ENCODE measurements around the gene PKN1.

DNA sequence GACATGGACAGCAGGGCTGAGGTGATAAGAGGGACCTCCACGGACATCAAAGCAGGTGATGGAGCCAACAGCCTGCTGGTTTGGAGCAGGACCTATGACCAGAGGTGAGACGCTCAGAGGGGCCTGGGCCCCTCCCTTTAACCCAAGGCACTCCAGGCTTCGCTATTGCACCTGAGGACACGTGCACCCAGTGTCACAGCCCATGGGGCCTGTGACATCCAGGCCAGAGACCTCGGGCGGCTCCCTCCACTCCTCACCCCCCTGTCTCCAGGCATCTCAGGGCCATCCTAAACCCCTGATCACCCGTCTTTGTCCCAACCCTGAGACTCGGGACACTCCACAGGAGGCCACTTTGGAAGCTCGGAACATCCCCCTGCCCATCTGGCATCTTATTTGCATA lies 38.9 kb upstream of the PKN1 start:
- TF ChIP-seq POLR2AphosphoS5 (IDR thresholded peaks at IDR 0.05; ENCODE audit: low read depth): no peak
- TF ChIP-seq, protein P1, sequence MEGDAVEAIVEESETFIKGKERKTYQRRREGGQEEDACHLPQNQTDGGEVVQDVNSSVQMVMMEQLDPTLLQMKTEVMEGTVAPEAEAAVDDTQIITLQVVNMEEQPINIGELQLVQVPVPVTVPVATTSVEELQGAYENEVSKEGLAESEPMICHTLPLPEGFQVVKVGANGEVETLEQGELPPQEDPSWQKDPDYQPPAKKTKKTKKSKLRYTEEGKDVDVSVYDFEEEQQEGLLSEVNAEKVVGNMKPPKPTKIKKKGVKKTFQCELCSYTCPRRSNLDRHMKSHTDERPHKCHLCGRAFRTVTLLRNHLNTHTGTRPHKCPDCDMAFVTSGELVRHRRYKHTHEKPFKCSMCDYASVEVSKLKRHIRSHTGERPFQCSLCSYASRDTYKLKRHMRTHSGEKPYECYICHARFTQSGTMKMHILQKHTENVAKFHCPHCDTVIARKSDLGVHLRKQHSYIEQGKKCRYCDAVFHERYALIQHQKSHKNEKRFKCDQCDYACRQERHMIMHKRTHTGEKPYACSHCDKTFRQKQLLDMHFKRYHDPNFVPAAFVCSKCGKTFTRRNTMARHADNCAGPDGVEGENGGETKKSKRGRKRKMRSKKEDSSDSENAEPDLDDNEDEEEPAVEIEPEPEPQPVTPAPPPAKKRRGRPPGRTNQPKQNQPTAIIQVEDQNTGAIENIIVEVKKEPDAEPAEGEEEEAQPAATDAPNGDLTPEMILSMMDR (conservative IDR thresholded peaks at IDR 0.05; ENCODE audit: low read depth in 2 of 2): no peak
- TF ChIP-seq, protein P2, sequence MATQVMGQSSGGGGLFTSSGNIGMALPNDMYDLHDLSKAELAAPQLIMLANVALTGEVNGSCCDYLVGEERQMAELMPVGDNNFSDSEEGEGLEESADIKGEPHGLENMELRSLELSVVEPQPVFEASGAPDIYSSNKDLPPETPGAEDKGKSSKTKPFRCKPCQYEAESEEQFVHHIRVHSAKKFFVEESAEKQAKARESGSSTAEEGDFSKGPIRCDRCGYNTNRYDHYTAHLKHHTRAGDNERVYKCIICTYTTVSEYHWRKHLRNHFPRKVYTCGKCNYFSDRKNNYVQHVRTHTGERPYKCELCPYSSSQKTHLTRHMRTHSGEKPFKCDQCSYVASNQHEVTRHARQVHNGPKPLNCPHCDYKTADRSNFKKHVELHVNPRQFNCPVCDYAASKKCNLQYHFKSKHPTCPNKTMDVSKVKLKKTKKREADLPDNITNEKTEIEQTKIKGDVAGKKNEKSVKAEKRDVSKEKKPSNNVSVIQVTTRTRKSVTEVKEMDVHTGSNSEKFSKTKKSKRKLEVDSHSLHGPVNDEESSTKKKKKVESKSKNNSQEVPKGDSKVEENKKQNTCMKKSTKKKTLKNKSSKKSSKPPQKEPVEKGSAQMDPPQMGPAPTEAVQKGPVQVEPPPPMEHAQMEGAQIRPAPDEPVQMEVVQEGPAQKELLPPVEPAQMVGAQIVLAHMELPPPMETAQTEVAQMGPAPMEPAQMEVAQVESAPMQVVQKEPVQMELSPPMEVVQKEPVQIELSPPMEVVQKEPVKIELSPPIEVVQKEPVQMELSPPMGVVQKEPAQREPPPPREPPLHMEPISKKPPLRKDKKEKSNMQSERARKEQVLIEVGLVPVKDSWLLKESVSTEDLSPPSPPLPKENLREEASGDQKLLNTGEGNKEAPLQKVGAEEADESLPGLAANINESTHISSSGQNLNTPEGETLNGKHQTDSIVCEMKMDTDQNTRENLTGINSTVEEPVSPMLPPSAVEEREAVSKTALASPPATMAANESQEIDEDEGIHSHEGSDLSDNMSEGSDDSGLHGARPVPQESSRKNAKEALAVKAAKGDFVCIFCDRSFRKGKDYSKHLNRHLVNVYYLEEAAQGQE (IDR thresholded peaks at IDR 0.05; ENCODE audit: unreplicated experiment): no peak
- TF ChIP-seq EZH2 (IDR thresholded peaks at IDR 0.05; ENCODE audit: low read depth, unreplicated experiment): no peak
- TF ChIP-seq ZNF331 (CRISPR knock-in tag; IDR thresholded peaks at IDR 0.05; ENCODE audit: low read depth): no peak
- TF ChIP-seq EZH2phosphoT487 (IDR thresholded peaks at IDR 0.05; ENCODE audit: unreplicated experiment): no peak
- TF ChIP-seq JUNB (IDR thresholded peaks at IDR 0.05; ENCODE audit: unreplicated experiment): no peak
- no peak for TF ChIP-seq STAT1 (IDR thresholded peaks at IDR 0.05; ENCODE audit: unreplicated experiment)
- no peak for TF ChIP-seq CREB1 (CRISPR knock-in tag; IDR thresholded peaks at IDR 0.05; ENCODE audit: low read depth)
- TF ChIP-seq NANOG (IDR thresholded peaks at IDR 0.05; ENCODE audit: borderline replicate concordance): no peak
- TF ChIP-seq, protein P3, sequence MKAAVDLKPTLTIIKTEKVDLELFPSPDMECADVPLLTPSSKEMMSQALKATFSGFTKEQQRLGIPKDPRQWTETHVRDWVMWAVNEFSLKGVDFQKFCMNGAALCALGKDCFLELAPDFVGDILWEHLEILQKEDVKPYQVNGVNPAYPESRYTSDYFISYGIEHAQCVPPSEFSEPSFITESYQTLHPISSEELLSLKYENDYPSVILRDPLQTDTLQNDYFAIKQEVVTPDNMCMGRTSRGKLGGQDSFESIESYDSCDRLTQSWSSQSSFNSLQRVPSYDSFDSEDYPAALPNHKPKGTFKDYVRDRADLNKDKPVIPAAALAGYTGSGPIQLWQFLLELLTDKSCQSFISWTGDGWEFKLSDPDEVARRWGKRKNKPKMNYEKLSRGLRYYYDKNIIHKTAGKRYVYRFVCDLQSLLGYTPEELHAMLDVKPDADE (IDR thresholded peaks at IDR 0.05): no peak
- TF ChIP-seq, protein P4, sequence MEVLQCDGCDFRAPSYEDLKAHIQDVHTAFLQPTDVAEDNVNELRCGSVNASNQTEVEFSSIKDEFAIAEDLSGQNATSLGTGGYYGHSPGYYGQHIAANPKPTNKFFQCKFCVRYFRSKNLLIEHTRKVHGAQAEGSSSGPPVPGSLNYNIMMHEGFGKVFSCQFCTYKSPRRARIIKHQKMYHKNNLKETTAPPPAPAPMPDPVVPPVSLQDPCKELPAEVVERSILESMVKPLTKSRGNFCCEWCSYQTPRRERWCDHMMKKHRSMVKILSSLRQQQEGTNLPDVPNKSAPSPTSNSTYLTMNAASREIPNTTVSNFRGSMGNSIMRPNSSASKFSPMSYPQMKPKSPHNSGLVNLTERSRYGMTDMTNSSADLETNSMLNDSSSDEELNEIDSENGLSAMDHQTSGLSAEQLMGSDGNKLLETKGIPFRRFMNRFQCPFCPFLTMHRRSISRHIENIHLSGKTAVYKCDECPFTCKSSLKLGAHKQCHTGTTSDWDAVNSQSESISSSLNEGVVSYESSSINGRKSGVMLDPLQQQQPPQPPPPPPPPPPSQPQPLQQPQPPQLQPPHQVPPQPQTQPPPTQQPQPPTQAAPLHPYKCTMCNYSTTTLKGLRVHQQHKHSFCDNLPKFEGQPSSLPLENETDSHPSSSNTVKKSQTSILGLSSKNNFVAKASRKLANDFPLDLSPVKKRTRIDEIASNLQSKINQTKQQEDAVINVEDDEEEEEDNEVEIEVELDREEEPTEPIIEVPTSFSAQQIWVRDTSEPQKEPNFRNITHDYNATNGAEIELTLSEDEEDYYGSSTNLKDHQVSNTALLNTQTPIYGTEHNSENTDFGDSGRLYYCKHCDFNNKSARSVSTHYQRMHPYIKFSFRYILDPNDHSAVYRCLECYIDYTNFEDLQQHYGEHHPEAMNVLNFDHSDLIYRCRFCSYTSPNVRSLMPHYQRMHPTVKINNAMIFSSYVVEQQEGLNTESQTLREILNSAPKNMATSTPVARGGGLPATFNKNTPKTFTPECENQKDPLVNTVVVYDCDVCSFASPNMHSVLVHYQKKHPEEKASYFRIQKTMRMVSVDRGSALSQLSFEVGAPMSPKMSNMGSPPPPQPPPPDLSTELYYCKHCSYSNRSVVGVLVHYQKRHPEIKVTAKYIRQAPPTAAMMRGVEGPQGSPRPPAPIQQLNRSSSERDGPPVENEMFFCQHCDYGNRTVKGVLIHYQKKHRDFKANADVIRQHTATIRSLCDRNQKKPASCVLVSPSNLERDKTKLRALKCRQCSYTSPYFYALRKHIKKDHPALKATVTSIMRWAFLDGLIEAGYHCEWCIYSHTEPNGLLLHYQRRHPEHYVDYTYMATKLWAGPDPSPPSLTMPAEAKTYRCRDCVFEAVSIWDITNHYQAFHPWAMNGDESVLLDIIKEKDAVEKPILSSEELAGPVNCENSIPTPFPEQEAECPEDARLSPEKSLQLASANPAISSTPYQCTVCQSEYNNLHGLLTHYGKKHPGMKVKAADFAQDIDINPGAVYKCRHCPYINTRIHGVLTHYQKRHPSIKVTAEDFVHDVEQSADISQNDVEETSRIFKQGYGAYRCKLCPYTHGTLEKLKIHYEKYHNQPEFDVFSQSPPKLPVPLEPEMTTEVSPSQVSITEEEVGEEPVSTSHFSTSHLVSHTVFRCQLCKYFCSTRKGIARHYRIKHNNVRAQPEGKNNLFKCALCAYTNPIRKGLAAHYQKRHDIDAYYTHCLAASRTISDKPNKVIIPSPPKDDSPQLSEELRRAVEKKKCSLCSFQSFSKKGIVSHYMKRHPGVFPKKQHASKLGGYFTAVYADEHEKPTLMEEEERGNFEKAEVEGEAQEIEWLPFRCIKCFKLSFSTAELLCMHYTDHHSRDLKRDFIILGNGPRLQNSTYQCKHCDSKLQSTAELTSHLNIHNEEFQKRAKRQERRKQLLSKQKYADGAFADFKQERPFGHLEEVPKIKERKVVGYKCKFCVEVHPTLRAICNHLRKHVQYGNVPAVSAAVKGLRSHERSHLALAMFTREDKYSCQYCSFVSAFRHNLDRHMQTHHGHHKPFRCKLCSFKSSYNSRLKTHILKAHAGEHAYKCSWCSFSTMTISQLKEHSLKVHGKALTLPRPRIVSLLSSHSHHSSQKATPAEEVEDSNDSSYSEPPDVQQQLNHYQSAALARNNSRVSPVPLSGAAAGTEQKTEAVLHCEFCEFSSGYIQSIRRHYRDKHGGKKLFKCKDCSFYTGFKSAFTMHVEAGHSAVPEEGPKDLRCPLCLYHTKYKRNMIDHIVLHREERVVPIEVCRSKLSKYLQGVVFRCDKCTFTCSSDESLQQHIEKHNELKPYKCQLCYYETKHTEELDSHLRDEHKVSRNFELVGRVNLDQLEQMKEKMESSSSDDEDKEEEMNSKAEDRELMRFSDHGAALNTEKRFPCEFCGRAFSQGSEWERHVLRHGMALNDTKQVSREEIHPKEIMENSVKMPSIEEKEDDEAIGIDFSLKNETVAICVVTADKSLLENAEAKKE (CRISPR knock-in tag; IDR thresholded peaks at IDR 0.05): no peak
- TF ChIP-seq ZNF114 (CRISPR knock-in tag; IDR thresholded peaks at IDR 0.05): no peak
